Loucy (cell line): ENCODE measurements around the gene SRSF8.
"Not testable (repeated sequence)": the region's sequence is repeated elsewhere in the genome, so short reads cannot be mapped to it uniquely, and the experiment has no call there.

ENCODE experiments used
- H2AFZ ChIP-seq: fragments of 200-600 bp; sonication (generic); 2 replicates; pipeline ENCODE4 v1.6.0; 2016; ENCODE audit warnings: antibody characterized with exemption, mild to moderate bottlenecking, low read length, moderate library complexity
- H3F3A ChIP-seq: fragments of 200-600 bp; 2 replicates; pipeline ENCODE4 v1.6.0; 2016; ENCODE audit warnings: antibody characterized with exemption, low read depth, mild to moderate bottlenecking
- H3K27me3 ChIP-seq: fragments of 200-600 bp; sonication (generic); 2 replicates; pipeline ENCODE4 v1.6.1; 2014; ENCODE audit warnings: low read length, mild to moderate bottlenecking; ENCODE audit not compliant: insufficient read depth, poor library complexity, severe bottlenecking
- H3K36me3 ChIP-seq: fragments of 200-600 bp; sonication (generic); 2 replicates; pipeline ENCODE4 v1.6.1; 2016; ENCODE audit warnings: low read length; ENCODE audit not compliant: insufficient read depth
- H3K4me1 ChIP-seq: fragments of 200-600 bp; sonication (generic); 2 replicates; pipeline ENCODE4 v1.5.1; 2014; ENCODE audit warnings: low read length, mild to moderate bottlenecking; ENCODE audit not compliant: insufficient read depth, poor library complexity, severe bottlenecking
- H3K4me2 ChIP-seq: fragments of 200-600 bp; sonication (generic); 2 replicates; pipeline ENCODE4 v1.6.0; 2014; ENCODE audit warnings: antibody characterized with exemption, low read length, low read depth, mild to moderate bottlenecking; ENCODE audit not compliant: poor library complexity, severe bottlenecking
- H3K4me3 ChIP-seq: fragments of 200-600 bp; sonication (generic); 2 replicates; pipeline ENCODE4 v1.5.1; 2014; ENCODE audit warnings: low read length, mild to moderate bottlenecking, mixed read lengths; ENCODE audit not compliant: poor library complexity, severe bottlenecking
- H3K79me2 ChIP-seq: fragments of 200-600 bp; sonication (generic); 2 replicates; pipeline ENCODE4 v1.6.1; 2014; ENCODE audit warnings: low read length; ENCODE audit not compliant: insufficient read depth
- H3K9ac ChIP-seq: fragments of 200-600 bp; sonication (generic); 2 replicates; pipeline ENCODE4 v1.6.0; 2014; ENCODE audit warnings: mild to moderate bottlenecking, low read depth, low read length, moderate library complexity; ENCODE audit not compliant: poor library complexity, severe bottlenecking
- H3K9me2 ChIP-seq: fragments of 200-600 bp; sonication (generic); replicated peaks from 2 replicates; pipeline ENCODE4 v1.6.1; 2016; ENCODE audit warnings: low read depth, low read length, mixed read lengths
- H3K9me3 ChIP-seq: fragments of 200-600 bp; sonication (generic); 2 replicates; pipeline ENCODE4 v1.6.1; 2014; ENCODE audit warnings: mild to moderate bottlenecking, antibody characterized with exemption, low read length, low read depth; ENCODE audit not compliant: insufficient read depth
- H4K20me1 ChIP-seq: fragments of 200-600 bp; sonication (generic); 2 replicates; pipeline ENCODE4 v1.6.0; 2014; ENCODE audit warnings: antibody characterized with exemption, low read length, mild to moderate bottlenecking; ENCODE audit not compliant: insufficient read depth, poor library complexity, severe bottlenecking
- EZH2phosphoT487 ChIP-seq: fragments of 200-600 bp; IDR thresholded peaks from 2 replicates; pipeline ENCODE4 v1.6.1; 2018; ENCODE audit warnings: antibody characterized with exemption, mild to moderate bottlenecking, moderate library complexity, borderline replicate concordance
- TF ChIP-seq, protein P1 (sequence below): fragments of 200-600 bp; sonication (generic); conservative IDR thresholded peaks from 2 replicates; pipeline ENCODE4 v1.5.1; 2014; ENCODE audit warnings: mild to moderate bottlenecking, antibody characterized with exemption, low read length

SRSF8 gene

DNA sequence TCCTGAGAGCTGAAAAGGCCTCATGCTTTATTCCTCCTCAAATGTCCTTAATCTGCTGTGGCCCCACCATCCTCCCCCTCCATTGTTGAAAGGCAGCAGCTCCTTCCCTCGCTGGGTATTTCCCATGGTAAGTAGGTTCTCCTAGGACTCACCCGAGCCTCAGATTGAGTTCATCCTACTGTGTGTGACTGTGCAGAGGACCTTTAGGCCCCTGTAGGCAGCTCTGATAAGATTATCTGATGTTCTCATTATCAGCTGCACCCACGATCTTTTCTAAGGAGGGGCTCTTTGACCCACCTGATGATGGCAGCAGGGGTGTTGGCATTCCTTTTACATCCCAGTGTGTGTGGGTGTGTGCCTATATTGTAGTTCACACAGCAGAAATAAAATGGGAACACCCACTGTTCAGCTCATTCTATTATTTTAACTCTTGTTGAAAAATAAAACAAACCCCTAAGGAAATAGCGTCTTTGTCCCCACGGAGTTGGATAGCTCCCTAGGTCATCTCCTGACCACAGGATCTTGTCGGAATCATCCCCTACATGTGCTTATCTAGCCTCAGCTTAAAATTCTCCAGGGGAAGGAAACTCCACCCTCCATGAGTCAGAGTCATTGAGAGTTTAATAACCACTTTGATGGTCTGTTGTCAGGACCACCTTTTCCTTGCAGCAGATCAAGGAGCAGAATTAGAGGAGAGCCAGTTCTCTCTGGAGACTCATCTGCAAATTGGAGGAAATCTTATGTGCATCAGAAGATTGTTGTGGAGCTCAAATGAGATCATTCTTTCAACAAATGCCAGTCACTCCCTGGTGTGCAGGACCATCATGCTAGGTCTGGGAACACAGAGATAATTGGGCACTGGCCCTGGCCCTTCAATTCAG is 42.2 kb downstream of the SRSF8 start:
- no peaks in the 10 kb centered on the region for H3K9me3 ChIP-seq
- TF ChIP-seq EZH2phosphoT487, result no peak
- TF ChIP-seq, protein P1, sequence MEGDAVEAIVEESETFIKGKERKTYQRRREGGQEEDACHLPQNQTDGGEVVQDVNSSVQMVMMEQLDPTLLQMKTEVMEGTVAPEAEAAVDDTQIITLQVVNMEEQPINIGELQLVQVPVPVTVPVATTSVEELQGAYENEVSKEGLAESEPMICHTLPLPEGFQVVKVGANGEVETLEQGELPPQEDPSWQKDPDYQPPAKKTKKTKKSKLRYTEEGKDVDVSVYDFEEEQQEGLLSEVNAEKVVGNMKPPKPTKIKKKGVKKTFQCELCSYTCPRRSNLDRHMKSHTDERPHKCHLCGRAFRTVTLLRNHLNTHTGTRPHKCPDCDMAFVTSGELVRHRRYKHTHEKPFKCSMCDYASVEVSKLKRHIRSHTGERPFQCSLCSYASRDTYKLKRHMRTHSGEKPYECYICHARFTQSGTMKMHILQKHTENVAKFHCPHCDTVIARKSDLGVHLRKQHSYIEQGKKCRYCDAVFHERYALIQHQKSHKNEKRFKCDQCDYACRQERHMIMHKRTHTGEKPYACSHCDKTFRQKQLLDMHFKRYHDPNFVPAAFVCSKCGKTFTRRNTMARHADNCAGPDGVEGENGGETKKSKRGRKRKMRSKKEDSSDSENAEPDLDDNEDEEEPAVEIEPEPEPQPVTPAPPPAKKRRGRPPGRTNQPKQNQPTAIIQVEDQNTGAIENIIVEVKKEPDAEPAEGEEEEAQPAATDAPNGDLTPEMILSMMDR, result no peak
- peaks cover 30% of the 10 kb centered on the region for H3K4me1 ChIP-seq
- H3K9me2 ChIP-seq, result no peaks in the 10 kb centered on the region
- no peaks in the 10 kb centered on the region for H3K27me3 ChIP-seq
- H3K9ac ChIP-seq, result no peak overlapping the region
- H3F3A ChIP-seq, result no peaks in the 10 kb centered on the region
- H3K36me3 ChIP-seq, result no peaks in the 10 kb centered on the region; the same call in 1 of the 2 replicates
- H3K4me2 ChIP-seq, result peak overlapping the region; percentile 23
- peaks cover 21% of the 10 kb centered on the region for H3K79me2 ChIP-seq
- H2AFZ ChIP-seq, result no peak overlapping the region
- H3K4me3 ChIP-seq, result no peak overlapping the region
- no peaks in the 10 kb centered on the region for H4K20me1 ChIP-seq

DNA sequence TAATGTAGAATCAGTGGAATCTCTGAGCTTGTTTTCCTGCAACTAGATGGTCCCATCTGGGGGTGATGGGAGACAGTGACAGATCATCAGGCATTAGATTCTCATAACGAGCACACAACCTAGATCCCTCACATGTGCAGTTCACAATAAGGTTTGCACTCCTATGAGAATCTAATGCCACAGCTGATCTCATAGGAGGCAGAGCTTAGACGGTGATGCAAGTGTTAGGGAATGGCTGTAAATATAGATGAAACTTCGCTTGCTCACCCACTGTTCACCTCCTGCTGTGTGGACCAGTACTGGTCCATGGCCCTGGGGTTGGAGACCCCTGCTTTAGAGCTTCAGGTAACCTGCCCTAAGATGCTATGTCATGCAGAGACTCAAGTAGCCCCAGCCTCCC is 44.8 kb downstream of the SRSF8 start:
- peaks cover 24% of the 10 kb centered on the region for H3K4me1 ChIP-seq
- H3K9me3 ChIP-seq, H2AFZ ChIP-seq, H3K9me2 ChIP-seq, H3K36me3 ChIP-seq, H3K9ac ChIP-seq, H3K27me3 ChIP-seq, H4K20me1 ChIP-seq, H3K4me3 ChIP-seq, H3F3A ChIP-seq, H3K4me2 ChIP-seq: not testable (repeated sequence)
- H3K79me2 ChIP-seq, result peaks cover 34% of the 10 kb centered on the region

DNA sequence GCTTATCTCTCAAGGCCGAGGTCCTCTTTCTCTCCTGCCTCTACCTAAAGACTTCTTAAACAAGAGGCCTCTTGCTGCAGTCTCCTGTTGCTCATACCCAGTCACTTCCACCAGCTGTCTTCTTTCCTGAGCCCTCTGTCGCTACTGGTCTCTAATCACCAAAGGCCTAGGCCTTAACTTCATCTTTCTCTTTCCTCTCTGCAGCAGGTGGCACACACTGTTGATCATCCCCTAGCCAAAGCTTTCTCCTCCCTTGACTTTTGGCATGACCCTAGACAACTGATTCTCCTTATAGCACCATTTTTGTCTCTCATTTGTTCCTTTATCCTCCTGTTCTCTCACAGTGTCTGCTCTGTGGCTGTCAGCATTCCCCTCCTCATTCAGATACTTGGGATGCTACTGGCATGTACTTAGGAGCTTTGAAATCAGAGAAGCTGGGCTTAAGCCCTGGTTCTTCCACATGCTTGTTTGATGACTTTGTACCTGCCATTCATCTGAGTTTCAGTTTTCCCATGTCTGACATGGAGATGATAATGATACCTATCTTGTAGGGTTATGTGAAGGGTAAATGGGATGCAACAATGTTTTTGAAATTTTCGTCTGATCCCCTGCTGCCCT is 45.3 kb downstream of the SRSF8 start:
- Histone ChIP-seq H3K9me2 (no peaks in the 10 kb centered on the region), H3K27me3 (no peaks in the 10 kb centered on the region), H3K9me3 (no peaks in the 10 kb centered on the region), H2AFZ (no peak overlapping the region), H3K4me2 (no peak overlapping the region), H3K36me3 (no peaks in the 10 kb centered on the region; the same call in 1 of the 2 replicates), H3K9ac (no peak overlapping the region), H3F3A (no peaks in the 10 kb centered on the region), H3K4me3 (no peak overlapping the region), H4K20me1 (no peaks in the 10 kb centered on the region), H3K4me1 (peaks cover 20% of the 10 kb centered on the region), H3K79me2 (peaks cover 38% of the 10 kb centered on the region)
- no peak for TF ChIP-seq EZH2phosphoT487
- TF ChIP-seq, protein P1, result no peak
